Measurements from ENCODE around the gene DIO1. TPM values are rescaled to one million over a fixed set of nuclear protein-coding genes. Genes with fewer than 3 reads are reported as not detected.

DIO1 gene
- total RNA-seq, 1 experiment from 2014 or later, result 0.28 TPM

DNA sequence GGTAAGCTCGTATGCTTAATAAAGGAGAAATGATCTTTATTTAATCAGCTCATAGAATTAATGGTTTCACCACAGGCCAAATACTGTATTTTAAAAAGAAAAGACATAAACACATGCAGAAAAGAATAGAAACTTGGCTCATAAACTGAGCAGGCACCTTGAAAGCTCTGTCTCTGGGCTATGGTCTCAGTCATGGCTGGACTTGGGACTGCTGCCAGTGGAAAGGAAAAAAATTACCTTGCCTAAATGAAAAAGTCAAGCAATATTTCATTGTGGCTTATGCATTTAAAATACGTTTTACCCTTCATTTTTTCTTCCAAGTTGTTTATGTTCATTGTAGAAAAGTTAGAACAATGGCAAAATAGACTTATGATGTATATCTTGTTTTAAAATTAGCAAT is 60.1 kb downstream of the DIO1 start:
- ATAC-seq (no peak), DNase-seq (ENCODE audit: low read depth, low spot score) (no peak)
- Histone ChIP-seq H3K27ac (ENCODE audit: low read length) (no peak overlapping the region), H3K36me3 (ENCODE audit: control insufficient read depth, insufficient read depth, low read length) (peaks cover 15% of the 10 kb centered on the region; the same call in 1 of the 2 replicates), H3K4me3 (ENCODE audit: low read depth in 2 of 2, low read length in 2 of 2) (no peak overlapping the region), H3K4me1 (ENCODE audit: control insufficient read depth, insufficient read depth, low read length) (peaks cover 6% of the 10 kb centered on the region), H3K27me3 (ENCODE audit: control insufficient read depth, insufficient read depth, low read length) (no peaks in the 10 kb centered on the region), H3K9me3 (ENCODE audit: control insufficient read depth, insufficient read depth, low read depth, low read length) (no peaks in the 10 kb centered on the region)
- no TSS peak for BruUV-seq (replicated peaks)
- in situ Hi-C loops (cut with HindIII; ENCODE audit: low pct_unique_long_range_greater_than_20kb, low sequenced_read_pairs), result no loop called here
- CTCF ChIA-PET, result no interaction called here
- POLR2A ChIA-PET, result interaction anchor here (0.8 kb wide), 1 partner anchor 9 kb away, joined by 3 read pairs; the partner anchor contains the start of gene IFT25
- intact Hi-C loops (cut with micrococcal nuclease; ENCODE audit: unreplicated experiment), result no loop called here
- TF ChIP-seq, protein P1, sequence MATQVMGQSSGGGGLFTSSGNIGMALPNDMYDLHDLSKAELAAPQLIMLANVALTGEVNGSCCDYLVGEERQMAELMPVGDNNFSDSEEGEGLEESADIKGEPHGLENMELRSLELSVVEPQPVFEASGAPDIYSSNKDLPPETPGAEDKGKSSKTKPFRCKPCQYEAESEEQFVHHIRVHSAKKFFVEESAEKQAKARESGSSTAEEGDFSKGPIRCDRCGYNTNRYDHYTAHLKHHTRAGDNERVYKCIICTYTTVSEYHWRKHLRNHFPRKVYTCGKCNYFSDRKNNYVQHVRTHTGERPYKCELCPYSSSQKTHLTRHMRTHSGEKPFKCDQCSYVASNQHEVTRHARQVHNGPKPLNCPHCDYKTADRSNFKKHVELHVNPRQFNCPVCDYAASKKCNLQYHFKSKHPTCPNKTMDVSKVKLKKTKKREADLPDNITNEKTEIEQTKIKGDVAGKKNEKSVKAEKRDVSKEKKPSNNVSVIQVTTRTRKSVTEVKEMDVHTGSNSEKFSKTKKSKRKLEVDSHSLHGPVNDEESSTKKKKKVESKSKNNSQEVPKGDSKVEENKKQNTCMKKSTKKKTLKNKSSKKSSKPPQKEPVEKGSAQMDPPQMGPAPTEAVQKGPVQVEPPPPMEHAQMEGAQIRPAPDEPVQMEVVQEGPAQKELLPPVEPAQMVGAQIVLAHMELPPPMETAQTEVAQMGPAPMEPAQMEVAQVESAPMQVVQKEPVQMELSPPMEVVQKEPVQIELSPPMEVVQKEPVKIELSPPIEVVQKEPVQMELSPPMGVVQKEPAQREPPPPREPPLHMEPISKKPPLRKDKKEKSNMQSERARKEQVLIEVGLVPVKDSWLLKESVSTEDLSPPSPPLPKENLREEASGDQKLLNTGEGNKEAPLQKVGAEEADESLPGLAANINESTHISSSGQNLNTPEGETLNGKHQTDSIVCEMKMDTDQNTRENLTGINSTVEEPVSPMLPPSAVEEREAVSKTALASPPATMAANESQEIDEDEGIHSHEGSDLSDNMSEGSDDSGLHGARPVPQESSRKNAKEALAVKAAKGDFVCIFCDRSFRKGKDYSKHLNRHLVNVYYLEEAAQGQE (IDR thresholded peaks at IDR 0.05; ENCODE audit: insufficient read depth in 1 of 2, low read depth in 2 of 2, low read length in 1 of 2), result no peak
- TF ChIP-seq TCF7L2 (IDR thresholded peaks at IDR 0.05; ENCODE audit: low read depth, low read length) (no peak), SIN3A (IDR thresholded peaks at IDR 0.05; ENCODE audit: borderline replicate concordance, insufficient read depth, low read depth, low read length) (no peak), POLR2AphosphoS5 (IDR thresholded peaks at IDR 0.05; ENCODE audit: low read depth, low read length) (no peak)
- TF ChIP-seq, protein P2, sequence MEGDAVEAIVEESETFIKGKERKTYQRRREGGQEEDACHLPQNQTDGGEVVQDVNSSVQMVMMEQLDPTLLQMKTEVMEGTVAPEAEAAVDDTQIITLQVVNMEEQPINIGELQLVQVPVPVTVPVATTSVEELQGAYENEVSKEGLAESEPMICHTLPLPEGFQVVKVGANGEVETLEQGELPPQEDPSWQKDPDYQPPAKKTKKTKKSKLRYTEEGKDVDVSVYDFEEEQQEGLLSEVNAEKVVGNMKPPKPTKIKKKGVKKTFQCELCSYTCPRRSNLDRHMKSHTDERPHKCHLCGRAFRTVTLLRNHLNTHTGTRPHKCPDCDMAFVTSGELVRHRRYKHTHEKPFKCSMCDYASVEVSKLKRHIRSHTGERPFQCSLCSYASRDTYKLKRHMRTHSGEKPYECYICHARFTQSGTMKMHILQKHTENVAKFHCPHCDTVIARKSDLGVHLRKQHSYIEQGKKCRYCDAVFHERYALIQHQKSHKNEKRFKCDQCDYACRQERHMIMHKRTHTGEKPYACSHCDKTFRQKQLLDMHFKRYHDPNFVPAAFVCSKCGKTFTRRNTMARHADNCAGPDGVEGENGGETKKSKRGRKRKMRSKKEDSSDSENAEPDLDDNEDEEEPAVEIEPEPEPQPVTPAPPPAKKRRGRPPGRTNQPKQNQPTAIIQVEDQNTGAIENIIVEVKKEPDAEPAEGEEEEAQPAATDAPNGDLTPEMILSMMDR (IDR thresholded peaks at IDR 0.05), result no peak

DNA sequence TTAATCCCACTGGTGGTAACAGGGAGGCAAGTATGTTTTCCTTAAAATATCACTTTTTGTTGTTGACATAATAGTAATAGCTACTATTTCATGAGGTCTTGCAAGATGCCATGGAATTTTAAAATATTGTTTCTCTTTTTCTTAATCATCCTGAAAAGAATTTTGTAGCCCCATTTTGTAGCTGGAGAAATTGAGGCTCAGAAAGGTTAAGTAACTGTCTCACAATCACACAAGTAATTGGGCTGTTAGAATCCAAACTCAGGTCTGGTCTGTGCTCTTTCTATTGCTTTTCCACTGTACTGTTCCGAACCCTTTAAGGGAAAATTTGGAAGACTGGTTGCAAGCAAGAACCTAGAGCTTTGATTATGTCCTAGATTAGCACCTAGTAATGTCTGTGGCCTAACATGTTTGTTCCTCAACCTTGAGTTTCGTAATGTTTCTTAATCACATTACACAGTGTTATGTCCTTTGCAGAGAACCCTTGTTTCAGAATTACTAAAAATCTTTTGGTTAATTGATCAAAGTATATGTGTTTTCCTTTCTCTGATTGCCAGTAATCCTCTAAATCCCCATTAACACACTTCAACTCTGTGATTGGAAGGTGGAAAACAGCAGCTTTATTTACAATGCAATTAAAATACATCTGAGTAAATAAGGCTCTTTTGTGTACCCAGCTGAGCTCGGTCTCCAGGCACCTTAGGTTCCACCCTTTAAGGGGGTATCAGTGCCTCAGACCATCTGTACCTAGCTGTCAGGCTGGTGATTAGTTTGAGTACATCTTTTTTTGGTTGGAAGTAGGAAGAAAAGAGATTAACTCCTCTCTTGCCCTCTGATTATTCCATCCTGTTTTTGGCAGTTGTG is 62.6 kb downstream of the DIO1 start:
- CTCF ChIA-PET, result interaction anchor here (0.5 kb wide), 1 partner anchor 97 kb away, joined by 4 read pairs; no protein-coding TSS in a partner anchor
- H3K36me3 ChIP-seq (ENCODE audit: control insufficient read depth, insufficient read depth, low read length), result peaks cover 21% of the 10 kb centered on the region

More for the DNA sequence above, 62.6 kb downstream of the DIO1 start:
- H3K9me3 ChIP-seq (ENCODE audit: control insufficient read depth, insufficient read depth, low read depth, low read length), result no peaks in the 10 kb centered on the region
- no peak overlapping the region for H3K4me3 ChIP-seq (ENCODE audit: low read depth in 2 of 2, low read length in 2 of 2)
- H3K27ac ChIP-seq (ENCODE audit: low read length), result no peak overlapping the region
- intact Hi-C loops (cut with micrococcal nuclease; ENCODE audit: unreplicated experiment) (no loop called here), in situ Hi-C loops (cut with HindIII; ENCODE audit: low pct_unique_long_range_greater_than_20kb, low sequenced_read_pairs) (no loop called here)
- H3K27me3 ChIP-seq (ENCODE audit: control insufficient read depth, insufficient read depth, low read length), result no peaks in the 10 kb centered on the region
- no peak for ATAC-seq
- H3K4me1 ChIP-seq (ENCODE audit: control insufficient read depth, insufficient read depth, low read length), result peaks cover 6% of the 10 kb centered on the region
- DNase-seq (ENCODE audit: low read depth, low spot score), result no peak
- TF ChIP-seq, protein P2 (IDR thresholded peaks at IDR 0.05), result no peak
- TF ChIP-seq SIN3A (IDR thresholded peaks at IDR 0.05; ENCODE audit: borderline replicate concordance, insufficient read depth, low read depth, low read length), result no peak
- no peak for TF ChIP-seq TCF7L2 (IDR thresholded peaks at IDR 0.05; ENCODE audit: low read depth, low read length)
- no peak for TF ChIP-seq POLR2AphosphoS5 (IDR thresholded peaks at IDR 0.05; ENCODE audit: low read depth, low read length)
- TF ChIP-seq, protein P1 (IDR thresholded peaks at IDR 0.05; ENCODE audit: insufficient read depth in 1 of 2, low read depth in 2 of 2, low read length in 1 of 2), result no peak
- no TSS peak for BruUV-seq (replicated peaks)
- POLR2A ChIA-PET, result no interaction called here

Data from Panc1 (cell line).